ENCODE results near the gene ARSB. TPM values are rescaled to one million over a fixed set of nuclear protein-coding genes. Genes with fewer than 3 reads are reported as not detected.

The ARSB gene
- polyA plus RNA-seq, 2 of the 4 experiments (the other 2 are of a cell fraction): 8.4 to 13.4 TPM

DNA sequence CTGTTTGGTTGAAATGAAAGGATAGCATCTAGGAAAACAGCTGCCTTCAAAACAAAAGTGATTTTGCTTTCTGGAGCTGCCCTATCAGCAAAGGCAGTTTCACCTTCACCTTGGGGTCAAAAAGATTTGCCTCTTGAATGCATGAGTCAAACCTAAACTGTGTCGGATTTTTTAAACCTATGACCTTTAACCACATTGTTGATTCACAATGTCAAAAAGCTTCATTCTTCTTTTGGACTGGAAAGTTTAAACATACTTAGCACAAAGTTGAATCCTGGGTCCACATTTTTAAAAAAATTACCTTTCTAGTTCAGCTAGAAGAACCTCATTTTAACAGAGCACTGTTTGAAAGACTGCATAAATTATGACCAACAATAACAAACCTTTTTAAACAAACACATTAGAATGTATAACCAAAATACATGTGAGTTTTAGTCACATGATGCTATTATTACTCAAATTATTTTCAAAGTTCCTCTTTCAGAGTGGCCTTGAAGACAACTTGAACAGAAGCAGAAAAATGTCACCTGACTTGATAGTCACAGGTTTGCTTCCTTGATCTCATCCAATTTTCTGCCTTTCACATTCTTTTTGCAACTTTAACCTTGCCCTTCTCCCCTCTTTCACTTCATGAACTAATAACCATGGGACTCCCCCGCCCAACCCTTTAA, 226.8 kb downstream of the ARSB start:
- Histone ChIP-seq H3K4me1 (peaks cover 43% of the 10 kb centered on the region), H3K27ac (peak overlapping the region in 1 of 2 experiments; percentile 76; a peak in 4 of 6 replicates), H3K9me3 (no peaks in the 10 kb centered on the region), H3K4me2 (peak overlapping the region; percentile 63; the same call in 2 of the 3 replicates), H3K4me3 (no peak overlapping the region)
- CTCF ChIA-PET: no interaction called here
- no peak for DNase-seq (ENCODE audit: low read depth in 1 of 2, low spot score in 1 of 2)
- WGBS (ENCODE audit: missing lambda C conversion rate): 59% methylated on average over 2 of the region's 2 CpGs
- ATAC-seq: no peak
- TF ChIP-seq HOXA7 (CRISPR knock-in tag; IDR thresholded peaks at IDR 0.05): no peak
- TF ChIP-seq, protein P1, sequence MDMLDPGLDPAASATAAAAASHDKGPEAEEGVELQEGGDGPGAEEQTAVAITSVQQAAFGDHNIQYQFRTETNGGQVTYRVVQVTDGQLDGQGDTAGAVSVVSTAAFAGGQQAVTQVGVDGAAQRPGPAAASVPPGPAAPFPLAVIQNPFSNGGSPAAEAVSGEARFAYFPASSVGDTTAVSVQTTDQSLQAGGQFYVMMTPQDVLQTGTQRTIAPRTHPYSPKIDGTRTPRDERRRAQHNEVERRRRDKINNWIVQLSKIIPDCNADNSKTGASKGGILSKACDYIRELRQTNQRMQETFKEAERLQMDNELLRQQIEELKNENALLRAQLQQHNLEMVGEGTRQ (IDR thresholded peaks at IDR 0.05): peak; percentile 52; the same call in 1 of the 2 replicates
- FAIRE-seq: no peak
- POLR2A ChIA-PET: no interaction called here

DNA sequence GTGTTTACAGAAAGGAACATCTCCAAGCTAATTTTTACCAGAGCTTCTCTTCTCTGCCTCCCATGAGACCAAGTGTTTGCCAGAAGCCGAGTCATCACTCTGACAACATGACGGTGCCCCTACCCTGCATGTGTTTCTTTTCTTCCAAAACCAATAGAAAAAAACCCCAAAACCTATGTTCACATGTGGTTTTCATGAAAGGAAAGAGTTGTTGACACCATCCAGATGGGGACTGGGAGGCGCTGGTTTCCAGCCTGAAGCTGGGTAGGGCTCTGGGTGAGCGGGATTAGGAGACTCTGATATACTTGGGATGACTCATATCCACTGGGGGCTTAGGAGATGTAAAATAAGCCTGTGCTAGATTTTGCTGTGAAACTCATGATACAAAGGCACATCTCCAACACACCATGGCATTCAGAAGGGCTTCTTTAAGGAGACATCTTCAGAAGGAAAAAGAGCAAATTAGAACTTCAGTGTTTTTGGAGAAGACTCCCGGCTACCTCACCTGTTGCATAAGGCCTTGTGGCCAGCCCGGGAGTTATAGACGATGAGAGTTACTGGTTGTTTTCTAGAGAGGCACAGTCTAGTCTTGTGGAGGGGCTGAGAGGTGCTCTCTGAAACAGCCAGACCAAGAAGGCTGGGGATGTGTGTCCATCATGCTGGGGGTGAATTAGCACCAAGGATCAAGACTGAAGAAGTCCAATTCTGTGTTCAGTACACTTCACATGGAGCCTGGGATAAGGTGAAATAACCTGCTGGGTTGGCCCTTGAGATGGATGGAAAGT, 227.6 kb downstream of the ARSB start:
- FAIRE-seq (no peak), DNase-seq (ENCODE audit: low read depth in 1 of 2, low spot score in 1 of 2) (peak in 1 of 2 experiments; percentile 42), ATAC-seq (peak; percentile 57 to 76; a peak in 5 of 6 replicates)
- Histone ChIP-seq H3K4me3 (no peak overlapping the region), H3K4me2 (peak overlapping the region; percentile 63), H3K27ac (peak overlapping the region; percentile 44 to 76), H3K4me1 (peaks cover 48% of the 10 kb centered on the region), H3K9me3 (no peaks in the 10 kb centered on the region)
- ChIA-PET CTCF (interaction anchor here (1.3 to 1.6 kb wide), 2 partner anchors 10 to 13 kb away, joined by 4 to 6 read pairs; no protein-coding TSS in a partner anchor), POLR2A (no interaction called here)
- WGBS (ENCODE audit: missing lambda C conversion rate): 43% methylated on average over 7 of the region's 7 CpGs
- TF ChIP-seq, protein P2, sequence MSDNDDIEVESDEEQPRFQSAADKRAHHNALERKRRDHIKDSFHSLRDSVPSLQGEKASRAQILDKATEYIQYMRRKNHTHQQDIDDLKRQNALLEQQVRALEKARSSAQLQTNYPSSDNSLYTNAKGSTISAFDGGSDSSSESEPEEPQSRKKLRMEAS (IDR thresholded peaks at IDR 0.05): peak; percentile 14; the same call in 1 of the 2 replicates
- TF ChIP-seq CHD4 (IDR thresholded peaks at IDR 0.05; ENCODE audit: borderline replicate concordance) (no peak), FOSL2 (IDR thresholded peaks at IDR 0.05) (0 out of 2 replicates have a peak, but pooled peaks have one; percentile 9), FOSL2 (CRISPR knock-in tag; IDR thresholded peaks at IDR 0.05) (peak; percentile 49), MAFK (IDR thresholded peaks at IDR 0.05; ENCODE audit: partially characterized antibody) (peak; percentile 2)

DNA sequence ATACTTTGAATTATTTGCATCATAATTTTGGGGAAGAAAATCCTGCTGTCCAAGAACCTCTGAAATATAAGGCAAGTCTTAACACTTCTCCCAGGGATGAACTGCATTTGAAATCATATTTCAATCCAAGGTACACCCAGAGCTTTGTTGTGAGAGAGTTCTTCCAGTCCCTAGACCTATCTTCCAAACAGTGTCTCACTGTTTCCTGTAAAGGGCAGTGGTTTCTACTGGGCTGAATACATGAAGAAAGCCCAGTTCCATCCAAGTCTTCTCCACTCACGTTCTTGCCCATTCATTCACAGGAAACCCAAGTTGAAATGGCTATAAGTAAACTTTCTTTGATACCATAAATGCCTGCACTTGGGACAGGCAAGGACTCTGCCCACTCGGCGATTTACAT, 228.3 kb downstream of the ARSB start:
- peak overlapping the region; percentile 44 to 76 for H3K27ac ChIP-seq
- CTCF ChIA-PET: interaction anchor here (1.0 to 1.6 kb wide), 3 partner anchors 9 to 25 kb away, joined by 3 to 6 read pairs (median 4); no protein-coding TSS in a partner anchor
- TF ChIP-seq RARB (CRISPR knock-in tag; IDR thresholded peaks at IDR 0.05) (no peak), NPAS2 (CRISPR knock-in tag; IDR thresholded peaks at IDR 0.05; ENCODE audit: borderline replicate concordance) (no peak), CHD4 (IDR thresholded peaks at IDR 0.05; ENCODE audit: borderline replicate concordance) (no peak), CHD2 (IDR thresholded peaks at IDR 0.05; ENCODE audit: low read length, partially characterized antibody) (no peak), BHLHE40 (IDR thresholded peaks at IDR 0.05; ENCODE audit: low read depth, low read length) (no peak), POLR2AphosphoS2 (conservative IDR thresholded peaks at IDR 0.05; ENCODE audit: low read length) (no peak), CBX8 (IDR thresholded peaks at IDR 0.05) (no peak), KDM1A (IDR thresholded peaks at IDR 0.05; ENCODE audit: low read depth) (no peak), ATOH8 (CRISPR knock-in tag; IDR thresholded peaks at IDR 0.05; ENCODE audit: low read depth) (no peak), E2F6 (IDR thresholded peaks at IDR 0.05; ENCODE audit: borderline replicate concordance, low read depth) (no peak), ZFP36 (IDR thresholded peaks at IDR 0.05; ENCODE audit: borderline replicate concordance, partially characterized antibody) (no peak), HES2 (IDR thresholded peaks at IDR 0.05) (no peak), RFX5 (IDR thresholded peaks at IDR 0.05) (no peak), FOSL2 (IDR thresholded peaks at IDR 0.05) (no peak), FOSL2 (CRISPR knock-in tag; IDR thresholded peaks at IDR 0.05) (no peak)
- TF ChIP-seq, protein P3, sequence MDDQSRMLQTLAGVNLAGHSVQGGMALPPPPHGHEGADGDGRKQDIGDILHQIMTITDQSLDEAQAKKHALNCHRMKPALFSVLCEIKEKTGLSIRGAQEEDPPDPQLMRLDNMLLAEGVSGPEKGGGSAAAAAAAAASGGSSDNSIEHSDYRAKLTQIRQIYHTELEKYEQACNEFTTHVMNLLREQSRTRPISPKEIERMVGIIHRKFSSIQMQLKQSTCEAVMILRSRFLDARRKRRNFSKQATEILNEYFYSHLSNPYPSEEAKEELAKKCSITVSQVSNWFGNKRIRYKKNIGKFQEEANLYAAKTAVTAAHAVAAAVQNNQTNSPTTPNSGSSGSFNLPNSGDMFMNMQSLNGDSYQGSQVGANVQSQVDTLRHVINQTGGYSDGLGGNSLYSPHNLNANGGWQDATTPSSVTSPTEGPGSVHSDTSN (IDR thresholded peaks at IDR 0.05): no peak
- ATAC-seq (peak in 1 of 2 experiments; percentile 48; a peak in 3 of 6 replicates), FAIRE-seq (no peak), DNase-seq (ENCODE audit: low read depth in 1 of 2, low spot score in 1 of 2) (no peak)
- WGBS (ENCODE audit: missing lambda C conversion rate): 18% methylated on average over 3 of the region's 3 CpGs
- no peak overlapping the region for H3K4me3 ChIP-seq
- POLR2A ChIA-PET: no interaction called here
- peaks cover 55% of the 10 kb centered on the region for H3K4me1 ChIP-seq
- peak overlapping the region; percentile 63 for H3K4me2 ChIP-seq
- no peaks in the 10 kb centered on the region for H3K9me3 ChIP-seq

Data from A549 (cell line).